CD4-positive, alpha-beta T cell treated with Interleukin-21 for 1 hour (primary cell): ENCODE measurements around the gene USP31.

Experiments used
- DNase-seq: peaks from one replicate; pipeline ENCODE4 v3.0.0-alpha.2; 2020

The USP31 gene

GRCh38 chr16:23052908-23053580, 96.2 kb downstream of the USP31 start:
- no peak for DNase-seq

GRCh38 chr16:23052221-23052620, 97.0 kb downstream of the USP31 start:
- DNase-seq = no peak

GRCh38 chr16:23051587-23051986, 97.7 kb downstream of the USP31 start:
- no peak for DNase-seq

DNA sequence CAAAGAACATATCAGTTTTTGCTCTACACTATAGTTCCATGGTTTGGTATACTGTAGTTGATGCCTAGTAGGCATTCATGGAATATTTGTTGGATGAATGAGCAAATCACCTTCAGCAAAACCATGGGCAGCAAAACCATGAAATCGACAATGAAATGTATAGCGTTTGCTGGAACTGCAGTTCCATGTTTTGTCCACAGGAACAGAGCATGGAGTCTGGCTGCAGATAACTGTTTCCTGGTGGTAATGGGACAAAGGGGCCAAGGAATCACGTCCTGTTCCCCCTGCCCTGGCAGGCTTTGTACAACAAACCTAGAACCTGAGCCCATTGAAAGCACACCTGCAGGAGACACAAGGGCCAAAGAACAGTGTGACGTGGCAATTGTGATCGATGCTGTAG, 101.1 kb downstream of the USP31 start:
- DNase-seq = no peak

- DNase-seq = no peak
Observed at GRCh38 chr16:23045025-23045424, 104.2 kb downstream of the USP31 start.

GRCh38 chr16:23040246-23040645, 109.0 kb downstream of the USP31 start:
- DNase-seq = no peak

- DNase-seq = no peak
Observed at GRCh38 chr16:23039118-23039517, 110.1 kb downstream of the USP31 start.

DNA sequence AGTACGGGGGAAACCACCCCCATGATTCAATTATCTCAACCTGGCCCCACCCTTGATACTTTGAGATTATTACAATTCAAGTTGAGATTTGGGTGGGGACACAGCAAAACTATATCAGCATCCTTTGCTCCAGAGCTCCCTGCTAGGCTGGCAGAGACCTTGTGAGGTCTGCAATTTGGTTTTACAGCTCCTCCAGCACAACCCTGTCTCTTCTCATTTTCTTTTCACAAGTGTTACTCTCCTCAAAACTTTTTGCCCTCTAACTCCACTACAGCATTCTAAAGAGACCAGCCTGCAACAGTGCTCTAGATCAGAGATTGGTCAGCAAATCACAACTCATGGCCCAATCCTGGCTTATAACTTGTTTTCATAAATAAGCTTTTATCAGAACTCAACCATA, 114.0 kb downstream of the USP31 start:
- DNase-seq = no peak

DNA sequence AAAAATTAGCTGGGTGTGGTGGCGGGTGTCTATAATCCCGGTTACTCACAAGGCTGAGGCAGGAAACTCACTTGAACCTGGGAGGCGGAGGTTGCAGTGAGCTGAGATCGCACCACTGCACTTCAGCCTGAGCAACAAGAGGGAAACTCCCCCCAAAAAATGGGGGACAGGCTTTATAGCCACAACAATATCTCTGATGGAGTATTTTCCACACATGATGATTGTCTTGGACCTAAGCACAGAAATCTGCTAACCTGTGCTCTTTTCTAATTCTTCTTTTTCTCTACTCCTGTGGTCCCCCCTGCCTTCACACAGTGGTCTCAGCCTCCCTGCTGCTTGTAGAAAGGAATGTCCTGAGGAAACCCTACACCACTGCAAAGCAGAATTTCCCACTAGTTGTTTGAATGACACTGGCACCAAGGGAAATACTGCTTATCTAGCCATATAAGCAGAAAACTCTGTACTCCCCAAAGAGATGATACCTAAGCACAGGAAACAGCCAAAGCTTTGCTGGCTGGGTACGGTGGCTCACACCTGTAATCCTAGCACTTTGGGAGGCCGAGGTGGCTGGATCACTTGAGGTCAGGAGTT, 117.6 kb downstream of the USP31 start:
- no peak for DNase-seq

DNA sequence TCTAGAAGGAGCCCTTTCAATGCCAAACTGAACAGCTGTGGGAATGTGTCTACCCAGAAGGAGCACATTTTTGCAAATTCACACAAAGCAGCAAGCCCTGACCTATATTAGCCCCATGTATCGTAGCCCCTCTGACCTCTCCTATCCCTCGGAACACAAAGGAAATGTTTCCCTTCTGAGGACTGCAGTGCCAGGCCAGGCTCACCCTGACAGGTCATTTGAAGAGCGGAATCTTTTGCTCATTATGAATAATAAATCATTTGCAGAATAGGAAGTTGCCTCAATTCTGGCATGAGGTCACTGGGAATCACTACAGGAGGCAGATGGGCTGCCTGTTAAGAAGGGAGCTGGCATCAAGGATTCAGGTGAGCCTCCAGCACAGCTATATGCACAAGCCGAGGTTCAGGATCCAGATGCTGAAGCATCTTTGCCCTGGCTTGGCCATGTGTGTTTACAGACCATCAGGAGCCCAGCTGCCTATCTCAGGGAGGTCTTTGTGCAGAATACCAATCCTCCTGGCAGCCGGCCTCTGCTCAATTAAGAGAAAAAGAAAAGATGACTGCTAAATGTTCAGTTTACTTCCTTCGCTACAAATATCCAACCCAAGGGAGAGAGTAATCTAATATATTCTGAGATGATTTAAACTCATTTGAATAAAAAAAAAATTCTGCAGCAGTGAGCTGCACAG, 119.4 kb downstream of the USP31 start:
- no peak for DNase-seq

DNA sequence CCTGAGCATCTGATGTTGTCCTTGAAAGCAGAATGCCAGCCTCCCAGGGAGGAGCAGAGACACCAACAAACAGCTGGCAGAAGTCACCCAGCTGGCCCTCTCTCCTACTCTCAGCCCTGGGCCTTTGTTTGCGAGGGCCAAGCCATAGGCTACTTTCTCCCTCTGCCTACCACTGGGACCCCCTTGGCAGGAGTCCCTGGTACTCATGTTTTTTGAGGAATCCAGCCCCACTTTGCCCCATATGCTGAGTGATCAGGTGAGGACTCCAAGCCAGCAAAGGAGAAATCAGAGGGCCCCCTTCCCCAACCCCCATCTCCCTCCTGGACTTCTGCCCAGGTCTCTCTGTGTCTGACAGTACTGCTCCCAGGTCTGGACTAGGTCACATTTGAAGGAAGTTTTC, 121.9 kb downstream of the USP31 start:
- no peak for DNase-seq

GRCh38 chr16:23026784-23027362, 122.4 kb downstream of the USP31 start:
- DNase-seq = no peak

DNA sequence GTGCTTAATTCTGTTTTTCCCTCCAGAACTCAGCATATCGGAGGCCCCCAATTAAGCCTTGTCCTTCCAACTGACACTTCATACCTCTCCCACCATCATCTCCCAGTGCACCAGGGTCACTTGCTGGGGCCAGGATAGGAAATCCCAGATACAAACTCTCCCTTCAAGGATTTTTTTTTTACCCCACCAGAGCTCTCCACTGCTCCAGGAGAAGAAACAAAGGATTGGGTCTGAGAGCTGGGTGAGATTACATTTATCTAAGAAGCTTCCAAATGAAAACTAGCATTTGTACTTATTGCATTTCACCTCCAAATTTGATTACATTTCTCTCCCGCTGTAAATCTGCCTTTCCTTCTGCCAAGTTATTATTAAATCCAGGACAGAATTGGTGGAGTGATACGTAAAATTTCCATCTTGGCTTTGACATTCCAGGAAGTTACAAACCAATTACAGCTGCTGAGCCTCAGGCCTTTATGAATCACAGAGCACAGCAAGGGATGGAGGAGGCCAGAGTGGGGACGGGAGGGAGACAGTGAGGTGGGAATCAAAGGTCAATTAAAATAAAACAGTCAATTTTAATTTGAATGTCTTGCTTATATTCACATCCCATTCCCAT, 123.5 kb downstream of the USP31 start:
- DNase-seq = no peak

GRCh38 chr16:23024044-23024443, 125.2 kb downstream of the USP31 start:
- DNase-seq = no peak

DNA sequence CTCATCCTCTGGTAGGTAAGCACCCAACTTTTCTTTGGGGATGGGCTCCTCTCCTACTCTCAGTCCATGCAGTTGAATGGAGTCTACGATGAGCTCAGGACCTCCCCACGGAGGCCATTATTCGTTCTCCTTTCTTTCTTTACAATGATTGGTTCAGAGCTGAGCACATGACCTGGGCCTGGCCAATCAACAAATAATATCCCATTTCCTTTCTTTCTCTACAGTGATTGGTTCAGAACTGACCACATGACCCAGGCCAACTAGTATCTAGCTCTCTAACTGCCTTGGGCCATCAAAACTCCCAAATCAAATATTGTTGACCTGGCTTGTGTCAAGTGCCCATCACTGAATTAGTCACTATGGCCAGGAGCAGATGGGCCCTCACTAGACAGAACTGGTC, 129.2 kb downstream of the USP31 start:
- DNase-seq = no peak

GRCh38 chr16:23016368-23016767, 132.9 kb downstream of the USP31 start:
- DNase-seq = no peak

GRCh38 chr16:23015580-23015979, 133.7 kb downstream of the USP31 start:
- no peak for DNase-seq

GRCh38 chr16:23014592-23014991, 134.7 kb downstream of the USP31 start:
- no peak for DNase-seq
